ENCODE data around the gene GOLGA6A.

- TF ChIP-seq EZH2 (IDR thresholded peaks at IDR 0.05; ENCODE audit: insufficient read depth, poor library complexity, severe bottlenecking): no peak
- TF ChIP-seq EZH2phosphoT487 (IDR thresholded peaks at IDR 0.05; ENCODE audit: insufficient read depth, low read depth): no peak
These were observed 39.5 kb downstream of the GOLGA6A start for GRCh38 chr15:74042603-74043424.

Measured in GM23248 (cell line).